GM19463 (cell line): ENCODE measurements around the gene DDX51.

Experiments used
- ATAC-seq: cut with Tn5 transposase; IDR thresholded peaks from one replicate; pipeline ENCODE4 v1.9.1; 2021; ENCODE audit warnings: mild to moderate bottlenecking, moderate library complexity; ENCODE audit not compliant: unreplicated experiment

The DDX51 gene

GRCh38 chr12:132167611-132168310, 23.6 kb upstream of the DDX51 start:
- no peak for ATAC-seq

- no peak for ATAC-seq
These were observed 22.9 kb upstream of the DDX51 start for GRCh38 chr12:132166801-132167591.

- no peak for ATAC-seq
These were observed 22.0 kb upstream of the DDX51 start for GRCh38 chr12:132166093-132166492.

- no peak for ATAC-seq
These were observed 21.5 kb upstream of the DDX51 start for GRCh38 chr12:132165584-132165983.

GRCh38 chr12:132164426-132164825, 20.3 kb upstream of the DDX51 start:
- no peak for ATAC-seq

GRCh38 chr12:132163911-132164288, 19.8 kb upstream of the DDX51 start:
- ATAC-seq = no peak

GRCh38 chr12:132163041-132163910, 19.2 kb upstream of the DDX51 start:
- no peak for ATAC-seq

- no peak for ATAC-seq
These were observed 18.5 kb upstream of the DDX51 start for GRCh38 chr12:132162508-132163031.

GRCh38 chr12:132161796-132162507, 17.8 kb upstream of the DDX51 start:
- ATAC-seq = no peak

GRCh38 chr12:132161036-132161781, 17.1 kb upstream of the DDX51 start:
- ATAC-seq = no peak

GRCh38 chr12:132160601-132161035, 16.5 kb upstream of the DDX51 start:
- no peak for ATAC-seq

GRCh38 chr12:132160016-132160415, 15.9 kb upstream of the DDX51 start:
- ATAC-seq = no peak

GRCh38 chr12:132159555-132160003, 15.5 kb upstream of the DDX51 start:
- no peak for ATAC-seq

GRCh38 chr12:132158677-132159554, 14.8 kb upstream of the DDX51 start:
- ATAC-seq = no peak

- no peak for ATAC-seq
These were observed 13.8 kb upstream of the DDX51 start for GRCh38 chr12:132157733-132158409.

- no peak for ATAC-seq
These were observed 12.6 kb upstream of the DDX51 start for GRCh38 chr12:132156573-132157325.

GRCh38 chr12:132155771-132156572, 11.9 kb upstream of the DDX51 start:
- ATAC-seq = no peak
